LNCaP clone FGC (cell line): ENCODE data around the gene GSX1.

Experiments used
- DNase-seq: peaks from one replicate; pipeline ENCODE4 v3.0.0-alpha.2; 2011; ENCODE audit warnings: low read depth
- H3K4me3 ChIP-seq: 2 replicates; pipeline ENCODE4 v1.5.1; 2011; ENCODE audit warnings: mild to moderate bottlenecking, low read depth, low read length, control low read depth
- CTCF ChIP-seq: IDR thresholded peaks from 2 replicates; pipeline ENCODE4 v1.5.1; 2012; ENCODE audit warnings: mild to moderate bottlenecking; ENCODE audit not compliant: control insufficient read depth, insufficient read depth; ENCODE audit errors: extremely low read depth

GSX1 gene

GRCh38 chr13:27830010-27830409 is 37.7 kb downstream of the GSX1 start:
- no peak for DNase-seq
- no peak overlapping the region for H3K4me3 ChIP-seq
- TF ChIP-seq CTCF, result peak; percentile 78

- no peak for TF ChIP-seq CTCF
- H3K4me3 ChIP-seq, result no peak overlapping the region
- DNase-seq, result no peak
Observed at GRCh38 chr13:27833206-27833605, 40.9 kb downstream of the GSX1 start.

- no peak for TF ChIP-seq CTCF
- no peak for DNase-seq
- no peak overlapping the region for H3K4me3 ChIP-seq
Observed at GRCh38 chr13:27834095-27834494, 41.8 kb downstream of the GSX1 start.

- H3K4me3 ChIP-seq, result no peak overlapping the region
- no peak for TF ChIP-seq CTCF
- DNase-seq, result no peak
Observed at GRCh38 chr13:27835799-27836198, 43.5 kb downstream of the GSX1 start.

GRCh38 chr13:27839809-27840467 is 47.7 kb downstream of the GSX1 start:
- H3K4me3 ChIP-seq, result no peak overlapping the region
- DNase-seq, result no peak
- no peak for TF ChIP-seq CTCF

- TF ChIP-seq CTCF, result no peak
- no peak overlapping the region for H3K4me3 ChIP-seq
Observed at GRCh38 chr13:27842571-27842970, 50.3 kb downstream of the GSX1 start.

More at GRCh38 chr13:27842571-27842970, 50.3 kb downstream of the GSX1 start:
- DNase-seq, result no peak
